ENCODE measurements around the gene GID8. TPM values are rescaled to one million over a fixed set of nuclear protein-coding genes. Genes with fewer than 3 reads are reported as not detected.

Gene GID8
- total RNA-seq, 1 donor from 2014 or later = 26.2 TPM

- Histone ChIP-seq H3K27me3 (ENCODE audit: low read depth) (no peaks in the 10 kb centered on the region), H3K4me1 (peaks cover 2% of the 10 kb centered on the region), H3K36me3 (peaks cover 82% of the 10 kb centered on the region), H3K27ac (no peak overlapping the region), H3K9me3 (no peaks in the 10 kb centered on the region), H3K4me3 (no peak overlapping the region)
- intact Hi-C loops (cut with DNase I) = no loop called here
- no peak for TF ChIP-seq CTCF (IDR thresholded peaks at IDR 0.05)
- ATAC-seq (no peak), DNase-seq (no peak)
Observed at GRCh38 chr20:62946918-62947317, 9.0 kb downstream of the GID8 start.

- no peak overlapping the region for H3K27ac ChIP-seq
- H3K36me3 ChIP-seq = peaks cover 75% of the 10 kb centered on the region
- no peaks in the 10 kb centered on the region for H3K27me3 ChIP-seq (ENCODE audit: low read depth)
- ATAC-seq (no peak), DNase-seq (no peak)
- H3K4me1 ChIP-seq = peaks cover 10% of the 10 kb centered on the region
- TF ChIP-seq CTCF (IDR thresholded peaks at IDR 0.05) = no peak
- intact Hi-C loops (cut with DNase I) = no loop called here
- no peak overlapping the region for H3K4me3 ChIP-seq
- H3K9me3 ChIP-seq = no peaks in the 10 kb centered on the region
Observed at GRCh38 chr20:62947532-62948300, 9.8 kb downstream of the GID8 start.

GRCh38 chr20:62949153-62949821, 11.3 kb downstream of the GID8 start:
- no peaks in the 10 kb centered on the region for H3K9me3 ChIP-seq
- no peak overlapping the region for H3K4me3 ChIP-seq
- intact Hi-C loops (cut with DNase I) = no loop called here
- H3K27ac ChIP-seq = no peak overlapping the region
- peak; percentile 6 for DNase-seq
- no peak for ATAC-seq
- no peaks in the 10 kb centered on the region for H3K27me3 ChIP-seq (ENCODE audit: low read depth)
- peaks cover 60% of the 10 kb centered on the region for H3K36me3 ChIP-seq
- no peak for TF ChIP-seq CTCF (IDR thresholded peaks at IDR 0.05)
- H3K4me1 ChIP-seq = peaks cover 26% of the 10 kb centered on the region

DNA sequence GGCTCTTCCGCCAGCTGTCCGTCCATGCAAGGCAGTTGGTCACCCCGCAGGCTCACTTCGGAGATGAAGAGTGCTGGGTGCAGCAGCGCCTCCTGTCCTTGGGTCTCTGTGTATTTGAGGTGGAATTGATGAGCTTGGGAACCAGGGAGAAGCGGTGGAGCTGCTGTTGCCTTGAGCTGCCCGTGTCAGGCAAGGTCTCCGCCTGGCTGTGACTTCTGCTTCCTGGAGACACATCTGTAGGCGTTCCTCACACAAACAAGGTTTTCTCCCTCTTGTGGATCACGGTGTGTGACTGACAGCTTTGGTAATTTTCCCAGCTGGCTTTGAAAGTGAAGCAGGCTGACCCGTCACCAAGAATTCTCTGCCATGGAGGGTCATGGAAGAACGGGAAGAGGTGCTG, 12.0 kb downstream of the GID8 start:
- peaks cover 53% of the 10 kb centered on the region for H3K36me3 ChIP-seq
- peaks cover 30% of the 10 kb centered on the region for H3K4me1 ChIP-seq
- H3K9me3 ChIP-seq = no peaks in the 10 kb centered on the region
- no peak for ATAC-seq
- H3K27me3 ChIP-seq (ENCODE audit: low read depth) = no peaks in the 10 kb centered on the region
- no peak overlapping the region for H3K4me3 ChIP-seq
- intact Hi-C loops (cut with DNase I) = no loop called here
- DNase-seq = peak; percentile 38
- TF ChIP-seq CTCF (IDR thresholded peaks at IDR 0.05) = no peak
- no peak overlapping the region for H3K27ac ChIP-seq

GRCh38 chr20:62950741-62951140, 12.8 kb downstream of the GID8 start:
- intact Hi-C loops (cut with DNase I) = no loop called here

More at GRCh38 chr20:62950741-62951140, 12.8 kb downstream of the GID8 start:
- no peak overlapping the region for H3K27ac ChIP-seq
- peaks cover 30% of the 10 kb centered on the region for H3K4me1 ChIP-seq
- TF ChIP-seq CTCF (IDR thresholded peaks at IDR 0.05) = no peak
- H3K36me3 ChIP-seq = peaks cover 45% of the 10 kb centered on the region
- no peak for ATAC-seq
- H3K27me3 ChIP-seq (ENCODE audit: low read depth) = no peaks in the 10 kb centered on the region
- H3K9me3 ChIP-seq = no peaks in the 10 kb centered on the region
- peak; percentile 36 for DNase-seq
- no peak overlapping the region for H3K4me3 ChIP-seq
